ENCODE measurements around the gene GRPEL1. TPM values are rescaled to one million over a fixed set of nuclear protein-coding genes. Genes with fewer than 3 reads are reported as not detected.

GRPEL1 gene
- total RNA-seq, 1 experiment from 2014 or later = 80.1 TPM

DNA sequence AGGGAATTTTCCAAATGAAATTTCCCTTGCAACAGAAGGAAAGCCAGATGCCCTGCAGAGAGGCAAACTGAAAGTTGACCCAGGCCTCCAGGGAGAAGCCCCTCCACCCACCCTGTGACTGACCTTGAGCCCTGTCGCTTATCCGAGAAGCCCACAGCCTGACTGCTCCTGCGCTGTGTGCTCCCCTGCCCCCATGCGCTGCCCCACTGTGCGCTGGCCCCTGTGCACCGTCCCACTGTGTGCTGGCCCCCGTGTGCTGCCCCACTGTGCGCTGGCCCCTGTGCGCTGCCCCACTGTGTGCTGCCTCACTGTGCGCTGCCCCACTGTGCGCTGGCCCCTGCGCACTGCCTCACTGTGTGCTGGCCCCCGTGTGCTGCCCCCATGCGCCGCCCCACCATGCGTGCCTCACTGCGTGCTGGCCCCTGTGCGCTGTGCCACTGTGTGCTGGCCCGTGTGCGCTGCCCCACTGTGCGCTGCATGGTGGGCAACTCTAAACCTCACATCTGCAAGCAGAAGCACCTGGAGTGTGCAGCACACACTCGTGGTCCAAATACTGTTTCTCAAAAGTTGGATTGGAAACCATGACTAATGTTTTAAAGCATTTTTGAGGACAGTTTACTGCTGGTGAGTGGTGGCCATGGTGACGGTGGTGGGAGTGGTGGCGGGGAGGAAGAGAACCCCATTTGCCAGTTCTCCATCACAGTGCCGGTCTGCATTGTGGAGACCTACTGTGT lies 8.3 kb upstream of the GRPEL1 start:
- ATAC-seq (no peak), DNase-seq (ENCODE audit: low read depth, low spot score) (no peak)
- CTCF ChIA-PET = no interaction called here
- intact Hi-C loops (cut with micrococcal nuclease) = no loop called here
- RAD21 ChIA-PET (ENCODE audit: low non-redundant PET in 1 of 2, low total read pairs in 2 of 2, uncharacterized antibody in 2 of 2, unreplicated experiment in 2 of 2) = no interaction called here
- no peaks in the 10 kb centered on the region for H3K79me2 ChIP-seq (ENCODE audit: insufficient read depth, low read length)
- POLR2A ChIA-PET = interaction anchor here (1.0 kb wide), 1 partner anchor 18 kb away, joined by 3 read pairs; no protein-coding TSS in a partner anchor
- H3K27me3 ChIP-seq (ENCODE audit: insufficient read depth, low read length) = no peaks in the 10 kb centered on the region
- H3K27ac ChIP-seq (ENCODE audit: low read depth, low read length) = no peak overlapping the region
- H3K4me2 ChIP-seq (ENCODE audit: low read length) = no peak overlapping the region
- no peak overlapping the region for H2AFZ ChIP-seq (ENCODE audit: low read depth, low read length, poor library complexity, severe bottlenecking)
- H3K36me3 ChIP-seq (ENCODE audit: control insufficient read depth in 1 of 2, insufficient read depth in 2 of 2, low read length in 2 of 2) = no peaks in the 10 kb centered on the region
- H3K9me3 ChIP-seq (ENCODE audit: control insufficient read depth in 1 of 2, insufficient read depth in 1 of 2, low read depth in 1 of 2, low read length in 2 of 2) = no peaks in the 10 kb centered on the region
- no peak overlapping the region for H3K4me3 ChIP-seq (replicated peaks in 1 of 2; ENCODE audit: low read depth in 1 of 2, low read length in 2 of 2)
- H3K9me2 ChIP-seq (ENCODE audit: insufficient read depth) = no peaks in the 10 kb centered on the region
- no TSS peak for BruUV-seq (replicated peaks)
- no peak overlapping the region for H3K9ac ChIP-seq (ENCODE audit: low read length)
- TF ChIP-seq, protein P1, sequence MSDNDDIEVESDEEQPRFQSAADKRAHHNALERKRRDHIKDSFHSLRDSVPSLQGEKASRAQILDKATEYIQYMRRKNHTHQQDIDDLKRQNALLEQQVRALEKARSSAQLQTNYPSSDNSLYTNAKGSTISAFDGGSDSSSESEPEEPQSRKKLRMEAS (IDR thresholded peaks at IDR 0.05) = no peak
- TF ChIP-seq CBX3 (IDR thresholded peaks at IDR 0.05; ENCODE audit: low read depth) (no peak), ZNF274 (IDR thresholded peaks at IDR 0.05; ENCODE audit: low read depth, low read length) (no peak), CEBPB (IDR thresholded peaks at IDR 0.05; ENCODE audit: low read depth) (no peak), EGR1 (IDR thresholded peaks at IDR 0.05; ENCODE audit: low read depth) (no peak), SIN3A (IDR thresholded peaks at IDR 0.05; ENCODE audit: low read depth) (no peak), POLR2AphosphoS5 (IDR thresholded peaks at IDR 0.05; ENCODE audit: low read depth, low read length) (no peak), SP1 (IDR thresholded peaks at IDR 0.05; ENCODE audit: low read depth) (no peak)
- TF ChIP-seq, protein P2, sequence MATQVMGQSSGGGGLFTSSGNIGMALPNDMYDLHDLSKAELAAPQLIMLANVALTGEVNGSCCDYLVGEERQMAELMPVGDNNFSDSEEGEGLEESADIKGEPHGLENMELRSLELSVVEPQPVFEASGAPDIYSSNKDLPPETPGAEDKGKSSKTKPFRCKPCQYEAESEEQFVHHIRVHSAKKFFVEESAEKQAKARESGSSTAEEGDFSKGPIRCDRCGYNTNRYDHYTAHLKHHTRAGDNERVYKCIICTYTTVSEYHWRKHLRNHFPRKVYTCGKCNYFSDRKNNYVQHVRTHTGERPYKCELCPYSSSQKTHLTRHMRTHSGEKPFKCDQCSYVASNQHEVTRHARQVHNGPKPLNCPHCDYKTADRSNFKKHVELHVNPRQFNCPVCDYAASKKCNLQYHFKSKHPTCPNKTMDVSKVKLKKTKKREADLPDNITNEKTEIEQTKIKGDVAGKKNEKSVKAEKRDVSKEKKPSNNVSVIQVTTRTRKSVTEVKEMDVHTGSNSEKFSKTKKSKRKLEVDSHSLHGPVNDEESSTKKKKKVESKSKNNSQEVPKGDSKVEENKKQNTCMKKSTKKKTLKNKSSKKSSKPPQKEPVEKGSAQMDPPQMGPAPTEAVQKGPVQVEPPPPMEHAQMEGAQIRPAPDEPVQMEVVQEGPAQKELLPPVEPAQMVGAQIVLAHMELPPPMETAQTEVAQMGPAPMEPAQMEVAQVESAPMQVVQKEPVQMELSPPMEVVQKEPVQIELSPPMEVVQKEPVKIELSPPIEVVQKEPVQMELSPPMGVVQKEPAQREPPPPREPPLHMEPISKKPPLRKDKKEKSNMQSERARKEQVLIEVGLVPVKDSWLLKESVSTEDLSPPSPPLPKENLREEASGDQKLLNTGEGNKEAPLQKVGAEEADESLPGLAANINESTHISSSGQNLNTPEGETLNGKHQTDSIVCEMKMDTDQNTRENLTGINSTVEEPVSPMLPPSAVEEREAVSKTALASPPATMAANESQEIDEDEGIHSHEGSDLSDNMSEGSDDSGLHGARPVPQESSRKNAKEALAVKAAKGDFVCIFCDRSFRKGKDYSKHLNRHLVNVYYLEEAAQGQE (IDR thresholded peaks at IDR 0.05; ENCODE audit: low read depth) = no peak
- TF ChIP-seq, protein P3, sequence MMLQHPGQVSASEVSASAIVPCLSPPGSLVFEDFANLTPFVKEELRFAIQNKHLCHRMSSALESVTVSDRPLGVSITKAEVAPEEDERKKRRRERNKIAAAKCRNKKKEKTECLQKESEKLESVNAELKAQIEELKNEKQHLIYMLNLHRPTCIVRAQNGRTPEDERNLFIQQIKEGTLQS (IDR thresholded peaks at IDR 0.05) = no peak
- no peaks in the 10 kb centered on the region for H4K20me1 ChIP-seq (ENCODE audit: insufficient read depth)
- peaks cover 0 to 12% of the 10 kb centered on the region in 2 experiments; a peak in 1 of 4 replicates for H3K4me1 ChIP-seq (ENCODE audit: control insufficient read depth in 1 of 2, insufficient read depth in 2 of 2, low read length in 2 of 2)

Measured in HCT116 (cell line).